Activated T-helper 1 cell treated with Interleukin-2 at 50 U/mL for 16 hours (primary cell): ENCODE measurements around the gene IL17RD.

Source experiments
- DNase-seq: peaks from one replicate; pipeline ENCODE4 v3.0.0-alpha.2; 2020; ENCODE audit warnings: low read depth

IL17RD gene

GRCh38 chr3:57164657-57165573, at the start of gene IL17RD:
TSS of gene IL17RD (minus strand) at chr3:57165353. CDS start at chr3:57165286, 67 bp downstream.
- DNase-seq: no peak

DNA sequence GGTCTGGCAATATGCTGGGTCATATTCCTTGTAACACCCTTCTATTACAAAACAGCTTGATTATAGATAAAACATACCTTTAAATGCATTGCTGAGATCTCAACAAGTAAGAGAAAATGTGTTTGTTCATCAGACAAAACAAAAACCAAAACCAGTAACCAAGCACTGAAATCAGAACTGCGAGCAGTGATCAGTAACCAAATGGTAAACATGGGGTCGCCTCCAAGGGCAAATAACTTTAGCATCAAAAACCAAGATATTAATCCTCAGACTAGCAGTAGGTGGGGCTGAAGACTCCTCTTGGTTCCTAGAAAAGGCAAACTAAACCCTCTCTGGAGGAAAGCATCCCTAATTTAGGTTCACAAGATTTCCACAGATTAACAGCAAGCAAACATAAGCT, 41.3 kb upstream of the IL17RD start:
- no peak for DNase-seq

DNA sequence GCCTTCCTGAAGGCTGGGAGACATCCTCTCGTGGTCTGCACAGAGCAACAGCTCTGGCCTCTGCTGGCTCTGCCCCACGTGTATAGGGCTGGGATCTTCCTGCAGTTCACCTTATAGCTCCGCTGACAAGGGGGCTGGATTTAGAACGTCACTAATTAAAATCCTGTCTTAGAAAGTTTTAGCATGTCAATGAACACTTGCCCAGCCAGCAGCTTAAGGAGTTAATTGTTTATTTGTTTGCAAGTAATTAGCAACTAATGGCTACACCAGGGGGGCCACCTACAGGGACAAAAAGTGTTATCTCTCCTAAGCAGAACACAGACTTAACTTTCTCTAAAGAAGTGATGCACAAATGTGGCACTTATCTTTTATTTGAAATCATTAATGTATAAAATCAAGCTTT, 34.7 kb upstream of the IL17RD start, which contains the start of gene HESX1:
Gene HESX1, minus strand, starts transcription at position 84 of the 403 bp plus-strand sequence. Its CDS starts 60 bp downstream, at position 24.
- DNase-seq: no peak

DNA sequence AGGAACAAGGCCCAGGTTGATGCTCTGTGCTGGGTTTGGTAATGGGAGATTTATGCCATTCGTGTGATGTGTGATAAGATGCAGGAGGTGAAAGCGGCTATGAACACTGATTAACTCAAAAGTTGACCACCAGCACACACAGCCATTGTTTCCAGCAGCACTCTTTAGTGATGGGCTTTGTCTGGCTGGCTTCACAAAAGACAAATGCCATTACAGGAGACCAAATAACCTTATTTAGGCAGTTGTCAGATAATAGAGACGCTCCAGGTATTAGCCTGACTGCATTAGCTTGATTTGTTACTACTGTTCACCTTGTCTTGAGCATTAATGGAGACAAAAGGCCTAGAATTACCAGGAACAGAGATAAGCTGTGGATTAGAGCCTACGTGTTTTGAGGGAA, 29.5 kb upstream of the IL17RD start:
- DNase-seq: no peak

- no peak for DNase-seq
These were observed 26.9 kb upstream of the IL17RD start for GRCh38 chr3:57192028-57192427.

DNA sequence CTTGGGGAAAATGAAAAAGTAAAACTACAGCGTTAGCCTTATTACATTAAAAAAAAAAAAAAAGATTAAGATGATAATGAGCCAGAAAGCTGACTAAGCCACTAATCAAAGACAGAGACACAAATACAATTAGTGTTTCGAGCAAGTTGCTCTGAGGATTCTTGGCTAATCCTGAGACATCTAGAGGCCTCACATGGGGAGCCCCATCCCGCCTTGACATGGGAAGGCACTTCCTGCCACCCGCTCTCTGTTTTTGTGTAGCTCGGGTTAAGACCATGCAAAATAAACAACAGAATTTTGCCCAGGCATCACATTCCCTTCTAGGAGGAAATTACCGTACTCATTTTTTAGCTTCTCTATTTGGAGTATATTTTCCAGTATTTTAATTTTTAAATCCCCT, 19.4 kb upstream of the IL17RD start:
- no peak for DNase-seq

DNA sequence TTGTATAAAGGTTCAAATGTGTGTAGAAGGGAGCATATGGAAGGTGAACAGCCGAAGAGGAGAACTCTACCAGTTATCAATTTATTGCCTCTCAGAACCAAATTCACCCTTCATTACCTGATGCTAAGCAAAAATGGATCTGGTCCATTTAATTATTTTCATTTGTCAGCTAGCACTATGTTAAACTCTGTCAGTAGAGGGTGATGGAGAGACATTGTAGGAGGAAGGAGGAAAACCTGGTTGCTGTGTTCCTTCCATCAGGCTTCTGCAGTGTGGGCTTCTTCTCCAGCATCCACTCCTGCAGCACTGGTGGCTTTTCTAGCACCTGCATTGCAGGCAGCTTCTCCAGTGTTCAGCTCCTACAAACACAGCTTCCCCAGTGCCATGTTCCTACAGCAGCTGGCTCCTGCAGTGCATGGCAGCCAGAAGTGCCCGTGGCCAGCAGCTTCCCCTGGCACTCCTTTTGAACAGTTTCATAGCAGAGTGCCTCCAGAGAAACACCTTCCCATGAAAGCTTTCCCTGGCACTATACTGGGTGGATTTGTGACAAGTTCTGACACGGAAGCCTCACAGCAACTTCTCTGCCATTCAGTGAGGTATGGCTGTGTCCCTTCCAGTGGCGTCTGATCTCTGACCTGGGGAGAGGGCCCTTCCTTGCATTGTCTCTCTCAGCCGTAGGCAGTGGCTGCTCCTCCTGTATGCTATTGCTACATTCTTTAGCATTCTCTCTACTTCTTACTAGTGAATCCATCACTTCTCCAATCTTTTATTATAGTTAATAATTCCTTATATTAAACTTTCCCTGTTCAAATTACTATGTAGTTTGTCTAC, 14.6 kb upstream of the IL17RD start:
- DNase-seq: no peak

- DNase-seq: no peak
These were observed 10.9 kb upstream of the IL17RD start for GRCh38 chr3:57176045-57176444.

DNA sequence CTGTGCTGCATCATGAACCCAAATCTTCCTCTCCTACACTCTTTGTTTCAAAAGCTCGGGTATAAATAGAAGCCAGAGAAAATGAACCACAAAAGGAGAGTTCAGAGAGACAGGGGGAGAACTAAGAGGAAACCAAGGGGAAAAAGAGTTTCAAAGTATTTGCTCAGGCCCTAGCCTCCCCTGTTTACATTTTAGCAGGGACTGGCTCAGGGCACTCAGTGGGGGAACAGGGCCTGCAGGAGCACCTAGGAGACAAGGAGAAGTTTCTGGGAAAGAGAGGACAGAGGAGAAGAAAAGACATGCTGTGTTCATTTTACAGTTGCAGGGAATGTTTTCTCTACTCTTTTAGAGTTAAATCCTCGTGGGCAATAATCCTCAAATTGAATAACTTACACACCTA, 8.5 kb upstream of the IL17RD start:
- no peak for DNase-seq

- DNase-seq: no peak
These were observed 5.8 kb upstream of the IL17RD start for GRCh38 chr3:57170946-57171345.

GRCh38 chr3:57169872-57170623, 4.9 kb upstream of the IL17RD start:
- DNase-seq: peak; percentile 35

DNA sequence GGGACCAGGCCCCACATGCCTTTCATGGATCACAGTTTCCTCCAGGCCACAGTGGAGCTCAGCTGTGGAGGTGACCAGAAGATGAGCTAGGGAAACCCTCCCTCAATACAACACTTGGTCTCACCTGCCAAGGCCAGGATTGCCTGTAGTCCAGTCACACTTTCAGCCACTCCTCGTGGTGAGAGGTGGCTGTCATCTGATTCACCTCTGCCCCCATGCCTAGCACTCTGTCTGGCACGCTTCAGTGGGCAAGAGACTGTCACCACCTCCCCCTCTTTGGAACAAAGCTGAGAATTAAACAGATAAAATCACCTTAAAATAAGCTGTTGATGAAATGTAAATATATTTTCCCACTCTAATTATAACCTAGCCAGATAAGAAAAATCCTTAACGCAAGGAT, 4.0 kb upstream of the IL17RD start:
- DNase-seq: no peak

GRCh38 chr3:57168151-57168550, 3.0 kb upstream of the IL17RD start:
- DNase-seq: no peak

DNA sequence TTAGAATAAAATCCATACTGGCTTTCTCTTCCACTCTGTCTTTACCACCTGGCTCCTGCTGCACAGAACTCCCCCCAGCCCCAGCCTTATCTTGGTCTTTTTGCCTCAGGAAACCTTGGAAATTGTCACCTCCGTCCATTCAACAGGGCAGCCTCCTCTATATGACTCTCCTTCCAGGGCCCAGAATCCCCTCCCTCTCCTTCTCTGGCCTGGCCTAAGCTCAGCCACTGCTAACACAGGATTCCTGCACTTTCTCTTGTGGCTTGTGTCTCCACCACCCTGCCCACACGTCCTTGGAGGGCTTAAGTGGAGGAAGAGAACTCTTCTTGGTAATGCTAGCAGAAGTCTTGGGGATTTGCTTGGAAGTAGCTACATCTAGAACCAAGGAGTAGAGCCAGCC, 1.5 kb upstream of the IL17RD start:
- no peak for DNase-seq

DNA sequence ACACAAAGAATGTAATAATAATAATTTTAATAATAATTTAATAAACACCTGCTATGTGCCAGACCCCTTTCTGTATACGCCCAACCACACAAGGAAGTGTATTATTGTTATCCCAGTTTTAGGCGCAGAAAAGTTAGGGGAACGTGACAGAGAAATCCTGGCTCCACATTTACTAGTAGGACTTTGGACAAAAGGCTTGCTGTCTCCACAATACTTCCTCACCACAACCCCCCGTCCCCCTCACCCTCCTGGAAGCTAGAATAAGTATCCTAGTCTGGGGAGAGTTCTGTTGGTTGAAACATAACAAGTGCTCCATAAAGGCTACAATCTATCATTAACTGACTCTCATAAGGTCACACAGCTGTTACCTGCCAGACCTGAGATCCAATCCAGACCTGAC, 488 bp upstream of the IL17RD start:
- DNase-seq: no peak

DNA sequence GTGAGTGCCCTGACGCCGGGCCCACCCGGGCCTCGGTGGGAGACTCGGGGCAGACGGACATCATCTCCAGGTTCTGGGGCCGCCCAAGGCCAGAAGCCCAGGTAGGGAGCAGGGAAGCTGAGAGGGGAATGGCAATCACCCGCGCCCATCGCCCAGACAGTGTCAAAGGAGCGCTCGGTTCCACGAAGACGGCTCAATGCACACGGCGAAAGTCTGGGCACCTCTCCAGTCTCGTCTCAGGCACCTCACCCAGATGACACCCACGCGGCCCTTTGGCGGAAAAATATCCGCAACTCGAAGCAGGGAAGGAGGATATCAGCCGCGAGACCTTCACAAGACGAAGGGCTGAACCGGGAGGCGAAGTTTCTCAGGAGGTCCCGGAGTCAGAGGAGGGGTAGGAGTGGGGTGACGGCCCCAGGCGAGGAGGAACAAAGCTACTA, 916 bp downstream of the IL17RD start:
- DNase-seq: no peak

GRCh38 chr3:57163751-57164150, 1.4 kb downstream of the IL17RD start:
- no peak for DNase-seq

GRCh38 chr3:57161915-57162314, 3.2 kb downstream of the IL17RD start:
- no peak for DNase-seq

GRCh38 chr3:57160765-57161538, 4.2 kb downstream of the IL17RD start:
- DNase-seq: no peak

- no peak for DNase-seq
These were observed 4.9 kb downstream of the IL17RD start for GRCh38 chr3:57160076-57160764.
